IPS DF 4.7 (cell line): ENCODE results near the gene ECE2.
"Not testable (repeated sequence)": the region's sequence is repeated elsewhere in the genome, so short reads cannot be mapped to it uniquely, and the experiment has no call there.

ENCODE experiments used
- DNase-seq: peaks from one replicate; pipeline ENCODE4 v3.0.0-alpha.2; 2013; ENCODE audit warnings: low spot score; ENCODE audit errors: extremely low read depth

Gene ECE2

GRCh38 chr3:184267249-184267648 lies 8.6 kb upstream of the ECE2 start:
- not testable (repeated sequence) for DNase-seq

- DNase-seq = no peak
Measured at GRCh38 chr3:184272269-184272668, 3.6 kb upstream of the ECE2 start.

GRCh38 chr3:184275381-184275701 lies 481 bp upstream of the ECE2 start:
- DNase-seq = no peak

- DNase-seq = no peak
Measured at GRCh38 chr3:184277366-184277765, 1.5 kb downstream of the ECE2 start.

GRCh38 chr3:184282941-184283340 lies 7.1 kb downstream of the ECE2 start:
- no peak for DNase-seq

- DNase-seq = no peak
Measured at GRCh38 chr3:184283681-184284080, 7.9 kb downstream of the ECE2 start.

- no peak for DNase-seq
Measured at GRCh38 chr3:184284696-184285095, 8.9 kb downstream of the ECE2 start.

- DNase-seq = peak; percentile 71
Measured at GRCh38 chr3:184289426-184289938, 13.7 kb downstream of the ECE2 start.

- no peak for DNase-seq
Measured at GRCh38 chr3:184290331-184290730, 14.5 kb downstream of the ECE2 start.

GRCh38 chr3:184291044-184291737 lies 15.4 kb downstream of the ECE2 start:
- no peak for DNase-seq

- DNase-seq = no peak
Measured at GRCh38 chr3:184291738-184292445, 16.1 kb downstream of the ECE2 start.

GRCh38 chr3:184295771-184296170 lies 19.9 kb downstream of the ECE2 start:
- no peak for DNase-seq

GRCh38 chr3:184296616-184297015 lies 20.8 kb downstream of the ECE2 start:
- no peak for DNase-seq

- DNase-seq = peak; percentile 71
Measured at GRCh38 chr3:184298759-184299487, 23.1 kb downstream of the ECE2 start, which contains the start of gene PSMD2. Gene PSMD2, plus strand, starts transcription at chr3:184299241. Its CDS starts 26 bp downstream, at chr3:184299267.

GRCh38 chr3:184299488-184300377 lies 23.9 kb downstream of the ECE2 start:
- DNase-seq = no peak

- DNase-seq = no peak
Measured at GRCh38 chr3:184300378-184300720, 24.5 kb downstream of the ECE2 start.

- DNase-seq = no peak
Measured at GRCh38 chr3:184305577-184305976, 29.8 kb downstream of the ECE2 start.

- no peak for DNase-seq
Measured at GRCh38 chr3:184306341-184306972, 30.6 kb downstream of the ECE2 start.

- DNase-seq = no peak
Measured at GRCh38 chr3:184307915-184308314, 32.1 kb downstream of the ECE2 start.

GRCh38 chr3:184308744-184309143 lies 32.9 kb downstream of the ECE2 start:
- no peak for DNase-seq

GRCh38 chr3:184311633-184312032 lies 35.8 kb downstream of the ECE2 start:
- no peak for DNase-seq
